ENCODE data around the gene TXLNA.

- no peak for TF ChIP-seq EZH2 (IDR thresholded peaks at IDR 0.05; ENCODE audit: low read length)
- TF ChIP-seq, protein P1, sequence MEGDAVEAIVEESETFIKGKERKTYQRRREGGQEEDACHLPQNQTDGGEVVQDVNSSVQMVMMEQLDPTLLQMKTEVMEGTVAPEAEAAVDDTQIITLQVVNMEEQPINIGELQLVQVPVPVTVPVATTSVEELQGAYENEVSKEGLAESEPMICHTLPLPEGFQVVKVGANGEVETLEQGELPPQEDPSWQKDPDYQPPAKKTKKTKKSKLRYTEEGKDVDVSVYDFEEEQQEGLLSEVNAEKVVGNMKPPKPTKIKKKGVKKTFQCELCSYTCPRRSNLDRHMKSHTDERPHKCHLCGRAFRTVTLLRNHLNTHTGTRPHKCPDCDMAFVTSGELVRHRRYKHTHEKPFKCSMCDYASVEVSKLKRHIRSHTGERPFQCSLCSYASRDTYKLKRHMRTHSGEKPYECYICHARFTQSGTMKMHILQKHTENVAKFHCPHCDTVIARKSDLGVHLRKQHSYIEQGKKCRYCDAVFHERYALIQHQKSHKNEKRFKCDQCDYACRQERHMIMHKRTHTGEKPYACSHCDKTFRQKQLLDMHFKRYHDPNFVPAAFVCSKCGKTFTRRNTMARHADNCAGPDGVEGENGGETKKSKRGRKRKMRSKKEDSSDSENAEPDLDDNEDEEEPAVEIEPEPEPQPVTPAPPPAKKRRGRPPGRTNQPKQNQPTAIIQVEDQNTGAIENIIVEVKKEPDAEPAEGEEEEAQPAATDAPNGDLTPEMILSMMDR (optimal IDR thresholded peaks at IDR 0.05 in 1 of 3, IDR thresholded peaks at IDR 0.05 in 1 of 3, conservative IDR thresholded peaks at IDR 0.05 in 1 of 3; ENCODE audit: extremely low read depth in 1 of 3, insufficient read depth in 2 of 3, low read length in 3 of 3), result no peak
Observed at GRCh38 chr1:32224285-32224684, 44.8 kb downstream of the TXLNA start.

Data from keratinocyte (primary cell).